SK-N-SH treated with all-trans-retinoic acid at 6 μM for 48 hours (cell line): ENCODE results near the gene MRGPRD.

Experiments
- ATAC-seq: fragments of 200-7000 bp; cut with Tn5 transposase; 3 replicates; pipeline ENCODE4 v1.9.1; 2020; ENCODE audit warnings: mild to moderate bottlenecking, moderate library complexity
- BACH2 ChIP-seq: fragments of 250-450 bp; sonication (Bioruptor Pico); IDR thresholded peaks from 2 replicates; pipeline ENCODE4 v1.9.0; 2021; ENCODE audit warnings: mild to moderate bottlenecking, borderline replicate concordance
- CREB5 ChIP-seq: fragments of 250-450 bp; sonication (Bioruptor Pico); IDR thresholded peaks from 2 replicates; pipeline ENCODE4 v1.5.1; 2020; ENCODE audit warnings: low read depth, mild to moderate bottlenecking, moderate library complexity
- CSRNP3 ChIP-seq: fragments of 250-450 bp; sonication (Bioruptor Pico); IDR thresholded peaks from 2 replicates; pipeline ENCODE4 v1.5.1; 2021; ENCODE audit warnings: mild to moderate bottlenecking, moderate library complexity
- ESRRG ChIP-seq: fragments of 250-450 bp; sonication (Bioruptor Pico); IDR thresholded peaks from 2 replicates; pipeline ENCODE4 v1.6.1; 2021; ENCODE audit warnings: mild to moderate bottlenecking
- GLIS3 ChIP-seq: fragments of 250-450 bp; sonication (Bioruptor Pico); IDR thresholded peaks from 2 replicates; pipeline ENCODE4 v1.5.0; 2020; ENCODE audit warnings: mild to moderate bottlenecking, moderate library complexity
- ISL1 ChIP-seq: fragments of 250-450 bp; sonication (Bioruptor Pico); IDR thresholded peaks from 2 replicates; pipeline ENCODE4 v2.1.2; 2022; ENCODE audit warnings: mild to moderate bottlenecking, moderate library complexity
- OSR1 ChIP-seq: fragments of 250-450 bp; sonication (Bioruptor Pico); IDR thresholded peaks from 2 replicates; pipeline ENCODE4 v1.8.0; 2022; ENCODE audit warnings: moderate library complexity, mild to moderate bottlenecking, inconsistent platforms
- PATZ1 ChIP-seq: fragments of 250-450 bp; sonication (Bioruptor Pico); IDR thresholded peaks from 2 replicates; pipeline ENCODE4 v1.8.0; 2020; ENCODE audit warnings: mild to moderate bottlenecking, moderate library complexity, borderline replicate concordance
- POU6F1 ChIP-seq: fragments of 250-450 bp; sonication (Bioruptor Pico); IDR thresholded peaks from 2 replicates; pipeline ENCODE4 v1.8.0; 2021; ENCODE audit warnings: low read depth, mild to moderate bottlenecking, moderate library complexity, borderline replicate concordance
- PPARA ChIP-seq: fragments of 250-450 bp; sonication (Bioruptor Pico); IDR thresholded peaks from 2 replicates; pipeline ENCODE4 v1.5.0; 2020; ENCODE audit warnings: mild to moderate bottlenecking, borderline replicate concordance
- RARB ChIP-seq: fragments of 250-450 bp; sonication (Bioruptor Pico); IDR thresholded peaks from 2 replicates; pipeline ENCODE4 v1.8.0; 2021; ENCODE audit warnings: mild to moderate bottlenecking, moderate library complexity
- SNAI2 ChIP-seq: fragments of 250-450 bp; sonication (Bioruptor Pico); IDR thresholded peaks from 2 replicates; pipeline ENCODE4 v1.5.0; 2020; ENCODE audit warnings: mild to moderate bottlenecking, moderate library complexity
- TCF4 ChIP-seq: fragments of 250-450 bp; sonication (Bioruptor Pico); IDR thresholded peaks from 2 replicates; pipeline ENCODE4 v1.8.0; 2021; ENCODE audit warnings: mild to moderate bottlenecking, moderate library complexity, borderline replicate concordance
- TSHZ2 ChIP-seq: fragments of 250-450 bp; sonication (Bioruptor Pico); IDR thresholded peaks from 2 replicates; pipeline ENCODE4 v1.5.0; 2020; ENCODE audit warnings: mild to moderate bottlenecking, moderate library complexity
- ZC3H10 ChIP-seq: fragments of 250-450 bp; sonication (Bioruptor Pico); IDR thresholded peaks from 2 replicates; pipeline ENCODE4 v1.5.1; 2021; ENCODE audit warnings: mild to moderate bottlenecking, moderate library complexity
- ZFP3 ChIP-seq: fragments of 250-450 bp; sonication (Bioruptor Pico); IDR thresholded peaks from 2 replicates; pipeline ENCODE4 v1.5.0; 2020; ENCODE audit warnings: mild to moderate bottlenecking, moderate library complexity
- ZFP30 ChIP-seq: fragments of 450-650 bp; formaldehyde crosslinking; IDR thresholded peaks from 2 replicates; pipeline ENCODE4 v1.5.0; 2022; ENCODE audit warnings: mild to moderate bottlenecking, moderate library complexity
- ZNF565 ChIP-seq: fragments of 450-650 bp; formaldehyde crosslinking; conservative IDR thresholded peaks from 2 replicates; pipeline ENCODE4 v1.5.0; 2020; ENCODE audit warnings: low read depth, mild to moderate bottlenecking, moderate library complexity
- ZNF70 ChIP-seq: fragments of 450-650 bp; formaldehyde crosslinking; IDR thresholded peaks from 2 replicates; pipeline ENCODE4 v1.5.0; 2020; ENCODE audit warnings: mild to moderate bottlenecking, moderate library complexity
- ZNF8 ChIP-seq: fragments of 450-650 bp; formaldehyde crosslinking; IDR thresholded peaks from 2 replicates; pipeline ENCODE4 v1.5.0; 2020; ENCODE audit warnings: mild to moderate bottlenecking, moderate library complexity

The MRGPRD gene

GRCh38 chr11:68956142-68956541 lies 24.6 kb downstream of the MRGPRD start (continued):
- no peak for TF ChIP-seq CREB5 (CRISPR knock-in tag)
- TF ChIP-seq ESRRG (CRISPR knock-in tag): no peak
- TF ChIP-seq, all 23 proteins: peak for 0

GRCh38 chr11:68955607-68955958 lies 25.2 kb downstream of the MRGPRD start:
- TF ChIP-seq TSHZ2 (CRISPR knock-in tag) (no peak), POU6F1 (no peak), ZFP3 (CRISPR knock-in tag) (no peak), ESRRG (CRISPR knock-in tag) (no peak), ZNF565 (no peak), OSR1 (CRISPR knock-in tag) (no peak), ZFP30 (CRISPR knock-in tag) (no peak), CSRNP3 (CRISPR knock-in tag) (no peak), SNAI2 (no peak), CREB5 (CRISPR knock-in tag) (no peak), PATZ1 (no peak), ZNF70 (CRISPR knock-in tag) (no peak), RARB (no peak), PPARA (no peak), TCF4 (CRISPR knock-in tag) (no peak), ZC3H10 (no peak)
- ATAC-seq: no peak

- no peak for ATAC-seq
- no peak for TF ChIP-seq ISL1 (CRISPR knock-in tag)
- no peak for TF ChIP-seq BACH2 (CRISPR knock-in tag)
- TF ChIP-seq ZNF8 (CRISPR knock-in tag): no peak
- TF ChIP-seq ZC3H10: no peak
- no peak for TF ChIP-seq POU6F1
- TF ChIP-seq TSHZ2 (CRISPR knock-in tag): no peak
- no peak for TF ChIP-seq ZFP3 (CRISPR knock-in tag)
- TF ChIP-seq SNAI2: no peak
- no peak for TF ChIP-seq ZFP30 (CRISPR knock-in tag)
- no peak for TF ChIP-seq GLIS3 (CRISPR knock-in tag)
- TF ChIP-seq OSR1 (CRISPR knock-in tag): no peak
- no peak for TF ChIP-seq PATZ1
Measured at GRCh38 chr11:68954836-68955606, 25.8 kb downstream of the MRGPRD start.
